Fibroblast of skin of right biceps (primary cell): ENCODE results near the gene CACNA1I.
"Not testable (repeated sequence)": the region's sequence is repeated elsewhere in the genome, so short reads cannot be mapped to it uniquely, and the experiment has no call there.

Experiments
- DNase-seq: peaks from one replicate; pipeline ENCODE4 v3.0.0-alpha.2; 2013

Gene CACNA1I

GRCh38 chr22:39724857-39725256 lies 154.3 kb downstream of the CACNA1I start:
- DNase-seq: no peak

GRCh38 chr22:39725351-39726035 lies 154.9 kb downstream of the CACNA1I start:
- DNase-seq: no peak

GRCh38 chr22:39727541-39727940 lies 157.0 kb downstream of the CACNA1I start:
- no peak for DNase-seq

DNA sequence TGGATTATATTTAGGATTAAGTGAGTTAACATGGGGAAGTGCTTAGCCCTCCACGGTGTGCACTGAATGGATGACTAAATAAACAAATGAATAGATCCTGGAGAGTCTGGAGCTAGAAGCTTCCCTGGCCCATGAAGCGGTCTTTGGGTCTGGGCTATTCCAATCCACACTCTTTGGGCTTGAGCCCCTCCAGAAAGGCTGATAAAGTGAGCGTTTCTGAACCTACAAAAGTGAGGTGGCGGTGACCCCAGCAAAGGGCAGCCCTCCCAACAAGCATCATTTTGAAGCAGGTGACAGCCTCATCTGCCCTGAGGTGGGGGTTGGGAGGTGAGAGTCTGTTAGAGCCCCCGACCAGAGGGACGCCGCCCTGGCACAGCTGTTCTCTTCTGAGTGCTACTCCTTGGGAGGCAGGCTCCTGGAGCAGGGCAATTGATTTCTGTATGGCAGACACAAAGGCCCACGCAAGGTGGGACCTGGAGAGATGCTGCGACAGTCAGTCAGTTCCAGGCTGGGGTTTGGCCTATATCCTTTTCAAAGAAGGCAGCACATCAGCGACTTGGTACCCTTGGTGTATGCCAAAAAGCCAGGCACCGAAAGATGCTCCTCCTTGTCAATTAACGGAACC lies 157.8 kb downstream of the CACNA1I start:
- DNase-seq: no peak

GRCh38 chr22:39729141-39729934 lies 158.8 kb downstream of the CACNA1I start:
- no peak for DNase-seq

- DNase-seq: no peak
Observed at GRCh38 chr22:39731481-39731880, 160.9 kb downstream of the CACNA1I start.

GRCh38 chr22:39731881-39732555 lies 161.5 kb downstream of the CACNA1I start:
- DNase-seq: no peak

GRCh38 chr22:39732625-39733024 lies 162.1 kb downstream of the CACNA1I start:
- no peak for DNase-seq

GRCh38 chr22:39733191-39733590 lies 162.6 kb downstream of the CACNA1I start:
- no peak for DNase-seq

DNA sequence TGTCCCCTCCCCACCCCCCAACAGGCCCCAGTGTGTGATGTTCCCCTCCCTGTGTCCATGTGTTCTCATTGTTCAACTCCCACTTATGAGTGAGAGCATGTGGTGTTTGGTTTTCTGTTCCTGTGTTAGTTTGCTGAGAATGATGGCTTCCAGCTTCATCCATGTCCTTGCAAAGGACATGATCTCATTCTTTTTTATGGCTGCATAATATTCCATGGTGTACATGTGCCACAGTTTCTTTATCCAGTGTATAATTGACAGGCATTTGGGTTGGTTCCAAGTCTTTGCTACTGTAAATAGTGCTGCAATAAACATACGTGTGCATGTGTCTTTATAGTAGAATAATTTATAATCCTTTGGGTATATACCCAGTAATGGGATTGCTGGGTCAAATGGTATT lies 163.5 kb downstream of the CACNA1I start:
- not testable (repeated sequence) for DNase-seq

DNA sequence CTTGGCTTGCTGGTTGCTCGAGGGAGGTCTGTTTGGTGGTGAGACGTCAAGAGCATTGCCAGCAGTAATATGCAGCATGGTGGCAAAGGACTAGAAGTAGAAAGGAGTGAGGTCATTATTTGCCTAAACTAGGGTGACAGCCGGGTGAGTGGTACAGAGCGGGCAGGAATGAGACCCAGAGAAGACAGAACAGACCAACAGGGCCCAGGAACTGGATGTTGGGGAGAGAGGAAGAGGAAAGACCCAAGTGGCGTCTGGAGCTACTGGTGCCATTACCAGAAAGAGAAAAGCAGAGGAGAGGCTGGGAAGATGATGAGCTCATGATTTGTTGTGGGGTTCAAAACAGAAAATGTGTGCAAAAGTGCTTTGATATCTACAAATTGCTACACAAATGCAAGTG lies 164.3 kb downstream of the CACNA1I start:
- DNase-seq: no peak

DNA sequence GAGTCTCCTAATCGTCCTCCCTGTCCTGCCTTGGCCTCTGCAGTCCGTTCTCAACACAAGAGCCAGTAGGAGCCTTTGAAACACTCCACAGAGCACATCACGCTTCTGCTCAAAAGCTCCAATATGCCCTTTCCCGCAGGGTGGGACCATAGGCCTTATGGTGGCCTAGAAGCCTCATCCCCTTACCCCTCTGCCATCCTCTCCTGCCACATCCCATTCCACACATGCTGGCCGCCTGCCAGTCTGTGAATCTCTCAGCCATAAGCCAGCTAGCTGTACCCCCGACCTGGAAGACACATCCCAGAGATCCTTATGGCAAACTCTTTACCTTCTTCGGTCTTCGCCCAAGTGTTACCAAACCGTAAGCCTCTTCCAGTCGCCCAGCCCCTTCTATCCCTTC lies 165.2 kb downstream of the CACNA1I start:
- DNase-seq: no peak

DNA sequence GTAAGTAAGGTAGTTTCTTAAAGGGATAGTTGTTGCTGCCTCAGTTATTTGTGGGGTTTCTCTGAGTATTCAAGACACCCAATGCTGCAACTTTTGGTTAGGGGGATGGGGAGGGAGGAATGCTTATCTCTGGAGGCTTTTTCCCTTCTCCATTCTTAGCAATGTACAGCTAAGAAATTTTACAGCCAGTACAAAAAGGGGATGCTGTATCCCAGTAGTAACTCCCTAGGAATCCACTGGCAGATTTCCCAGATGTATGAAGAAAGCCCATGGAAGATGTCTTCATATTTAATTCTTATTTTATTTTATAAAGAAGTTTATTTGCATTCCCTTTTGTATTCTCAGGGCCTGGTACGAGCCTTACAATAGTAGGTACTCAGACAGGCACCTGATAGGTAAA lies 168.2 kb downstream of the CACNA1I start:
- DNase-seq: peak; percentile 75
